ENCODE results near the gene CHST5. TPM values are rescaled to one million over a fixed set of nuclear protein-coding genes. Genes with fewer than 3 reads are reported as not detected.

CHST5 gene
- total RNA-seq, 1 donor from 2014 or later = not detected

DNA sequence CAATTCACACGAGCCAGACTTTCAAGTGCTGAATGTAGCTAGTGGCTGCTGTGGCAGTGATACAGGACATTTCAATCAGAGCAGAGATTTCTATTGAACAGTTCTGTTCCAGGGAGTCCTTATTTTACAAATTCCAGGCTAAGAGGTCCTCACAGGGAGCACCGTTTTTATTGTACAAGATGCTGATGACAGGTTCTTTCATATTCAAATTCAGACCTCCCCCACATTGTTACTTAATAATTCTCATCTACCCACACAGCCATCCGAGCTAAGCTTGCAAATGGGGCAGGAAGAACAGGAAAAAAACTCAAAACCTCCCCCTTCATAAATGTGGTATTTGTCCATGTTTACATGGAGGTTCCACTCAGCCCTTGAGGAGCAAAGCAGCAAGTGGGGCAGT lies 40.0 kb upstream of the CHST5 start:
- Histone ChIP-seq H3K36me3 (ENCODE audit: control insufficient read depth, insufficient read depth, low read length) (peaks cover 1% of the 10 kb centered on the region), H3K4me3 (ENCODE audit: low read depth, low read length) (no peak overlapping the region), H3K27me3 (ENCODE audit: control insufficient read depth, insufficient read depth, low read length) (no peaks in the 10 kb centered on the region)
- DNase-seq (ENCODE audit: low read depth) = no peak
- TF ChIP-seq, protein P1, sequence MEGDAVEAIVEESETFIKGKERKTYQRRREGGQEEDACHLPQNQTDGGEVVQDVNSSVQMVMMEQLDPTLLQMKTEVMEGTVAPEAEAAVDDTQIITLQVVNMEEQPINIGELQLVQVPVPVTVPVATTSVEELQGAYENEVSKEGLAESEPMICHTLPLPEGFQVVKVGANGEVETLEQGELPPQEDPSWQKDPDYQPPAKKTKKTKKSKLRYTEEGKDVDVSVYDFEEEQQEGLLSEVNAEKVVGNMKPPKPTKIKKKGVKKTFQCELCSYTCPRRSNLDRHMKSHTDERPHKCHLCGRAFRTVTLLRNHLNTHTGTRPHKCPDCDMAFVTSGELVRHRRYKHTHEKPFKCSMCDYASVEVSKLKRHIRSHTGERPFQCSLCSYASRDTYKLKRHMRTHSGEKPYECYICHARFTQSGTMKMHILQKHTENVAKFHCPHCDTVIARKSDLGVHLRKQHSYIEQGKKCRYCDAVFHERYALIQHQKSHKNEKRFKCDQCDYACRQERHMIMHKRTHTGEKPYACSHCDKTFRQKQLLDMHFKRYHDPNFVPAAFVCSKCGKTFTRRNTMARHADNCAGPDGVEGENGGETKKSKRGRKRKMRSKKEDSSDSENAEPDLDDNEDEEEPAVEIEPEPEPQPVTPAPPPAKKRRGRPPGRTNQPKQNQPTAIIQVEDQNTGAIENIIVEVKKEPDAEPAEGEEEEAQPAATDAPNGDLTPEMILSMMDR (IDR thresholded peaks at IDR 0.05; ENCODE audit: insufficient read depth, low read length, poor library complexity, severe bottlenecking) = no peak

DNA sequence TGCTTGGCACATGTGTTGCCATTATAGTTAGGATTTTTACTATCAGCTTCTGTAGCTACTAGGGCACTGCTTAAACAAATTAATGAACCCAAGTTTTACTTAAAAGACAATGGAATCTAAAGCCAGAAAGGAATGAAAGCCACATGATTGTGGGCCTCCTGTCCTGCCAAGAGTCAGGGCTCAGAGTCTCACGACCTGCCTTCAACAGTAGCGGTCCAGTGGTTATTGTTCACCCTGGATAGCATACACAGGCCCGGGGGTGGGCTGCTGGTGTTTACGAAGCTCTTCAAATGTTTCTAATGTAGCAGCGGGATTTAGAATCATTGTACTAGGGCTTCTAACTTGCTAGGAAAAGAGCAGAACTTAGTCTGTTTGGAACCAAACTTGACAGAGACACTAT lies 38.0 kb upstream of the CHST5 start:
- H3K27me3 ChIP-seq (ENCODE audit: control insufficient read depth, insufficient read depth, low read length) = no peaks in the 10 kb centered on the region
- no peak overlapping the region for H3K4me3 ChIP-seq (ENCODE audit: low read depth, low read length)
- DNase-seq (ENCODE audit: low read depth) = no peak
- TF ChIP-seq, protein P1 (IDR thresholded peaks at IDR 0.05; ENCODE audit: insufficient read depth, low read length, poor library complexity, severe bottlenecking) = no peak
- H3K36me3 ChIP-seq (ENCODE audit: control insufficient read depth, insufficient read depth, low read length) = peaks cover 1% of the 10 kb centered on the region

DNA sequence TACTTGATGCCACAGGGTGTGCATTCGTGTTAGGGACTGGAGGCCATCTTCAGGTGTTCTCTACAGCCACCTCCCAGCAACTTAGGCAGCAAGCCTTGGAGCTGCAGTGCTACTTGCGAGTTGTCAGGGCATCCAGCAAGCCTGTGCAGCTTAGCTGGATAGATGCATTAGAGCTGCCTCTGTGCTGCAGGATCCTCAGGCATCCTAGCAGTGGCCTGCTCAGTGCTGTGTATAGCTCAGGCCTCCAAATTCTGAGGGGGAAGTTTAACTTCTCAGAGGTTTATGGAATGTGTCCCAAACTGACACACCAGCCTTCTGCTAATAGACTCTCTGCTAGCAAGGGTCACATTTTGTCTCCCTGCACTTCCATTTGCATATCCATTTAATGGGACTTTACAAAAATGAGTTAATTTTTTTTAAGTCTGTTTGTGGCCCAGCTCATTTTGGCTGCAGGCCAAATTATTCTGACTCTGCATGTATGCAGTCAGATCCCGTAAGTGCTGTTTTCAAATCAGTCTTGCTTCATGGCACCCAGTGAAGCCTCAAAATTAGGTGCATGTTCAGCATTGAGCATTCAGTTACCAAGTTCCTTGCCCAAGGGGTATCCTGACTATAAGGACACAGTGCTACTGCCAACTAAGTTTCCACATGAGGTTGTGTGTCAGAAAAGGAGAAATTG lies 37.1 kb upstream of the CHST5 start:
- TF ChIP-seq, protein P1 (IDR thresholded peaks at IDR 0.05; ENCODE audit: insufficient read depth, low read length, poor library complexity, severe bottlenecking) = no peak
- DNase-seq (ENCODE audit: low read depth) = no peak
- Histone ChIP-seq H3K36me3 (ENCODE audit: control insufficient read depth, insufficient read depth, low read length) (peaks cover 1% of the 10 kb centered on the region), H3K4me3 (ENCODE audit: low read depth, low read length) (no peak overlapping the region), H3K27me3 (ENCODE audit: control insufficient read depth, insufficient read depth, low read length) (no peaks in the 10 kb centered on the region)

DNA sequence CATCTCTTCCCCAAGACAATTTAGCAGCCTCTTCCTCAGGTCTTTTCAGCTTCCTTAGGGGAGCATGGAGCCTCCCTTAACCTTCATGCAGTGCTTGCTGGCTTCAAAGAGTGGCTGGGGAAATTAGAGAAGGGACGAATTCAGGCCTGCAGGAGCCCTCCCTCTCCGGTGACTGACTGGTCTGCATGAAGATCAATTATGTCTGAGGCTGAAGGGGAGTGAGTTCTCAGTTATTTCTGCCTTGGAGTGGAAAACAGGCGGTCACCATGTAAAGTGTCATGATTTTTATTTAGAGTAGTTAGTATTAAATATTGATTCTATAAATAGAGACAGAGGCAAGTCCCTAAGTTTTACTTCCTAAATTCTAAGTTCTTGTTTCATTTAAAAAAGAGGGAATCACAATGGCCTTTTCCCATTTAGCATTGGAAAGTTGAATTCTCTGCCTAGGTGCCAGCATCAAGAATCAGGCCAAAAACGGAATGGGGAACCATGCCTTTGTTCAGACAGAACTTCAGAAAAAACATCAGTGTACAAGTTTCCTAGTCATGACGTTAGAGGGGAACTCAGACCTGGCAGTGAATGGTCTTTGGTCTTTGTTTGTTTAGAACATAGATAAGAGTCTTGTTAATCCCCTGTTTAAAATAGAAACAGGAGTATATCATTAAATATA lies 34.6 kb upstream of the CHST5 start:
- Histone ChIP-seq H3K27me3 (ENCODE audit: control insufficient read depth, insufficient read depth, low read length) (no peaks in the 10 kb centered on the region), H3K36me3 (ENCODE audit: control insufficient read depth, insufficient read depth, low read length) (no peaks in the 10 kb centered on the region), H3K4me3 (ENCODE audit: low read depth, low read length) (no peak overlapping the region)
- TF ChIP-seq, protein P1 (IDR thresholded peaks at IDR 0.05; ENCODE audit: insufficient read depth, low read length, poor library complexity, severe bottlenecking) = no peak
- DNase-seq (ENCODE audit: low read depth) = no peak

DNA sequence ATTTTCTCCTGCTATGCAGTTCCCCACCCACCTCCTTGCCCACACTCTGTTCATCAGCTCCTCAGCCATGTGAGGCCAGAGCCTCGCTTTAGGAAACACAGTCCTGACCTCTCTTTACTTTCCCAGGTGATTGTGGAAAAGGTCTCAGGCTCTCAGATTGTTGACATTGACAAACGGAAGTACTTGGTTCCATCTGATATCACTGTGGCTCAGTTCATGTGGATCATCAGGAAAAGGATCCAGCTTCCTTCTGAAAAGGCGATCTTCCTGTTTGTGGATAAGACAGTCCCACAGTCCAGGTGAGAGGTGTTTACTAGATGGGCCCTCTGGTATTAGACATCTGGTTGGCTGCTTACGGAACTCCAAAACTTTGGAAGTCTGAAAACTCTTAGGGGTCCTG lies 32.0 kb upstream of the CHST5 start:
- TF ChIP-seq, protein P1 (IDR thresholded peaks at IDR 0.05; ENCODE audit: insufficient read depth, low read length, poor library complexity, severe bottlenecking) = no peak
- DNase-seq (ENCODE audit: low read depth) = no peak
- no peaks in the 10 kb centered on the region for H3K27me3 ChIP-seq (ENCODE audit: control insufficient read depth, insufficient read depth, low read length)
- no peaks in the 10 kb centered on the region for H3K36me3 ChIP-seq (ENCODE audit: control insufficient read depth, insufficient read depth, low read length)
- no peak overlapping the region for H3K4me3 ChIP-seq (ENCODE audit: low read depth, low read length)

All from kidney epithelial cell (primary cell).